Measurements from ENCODE around the gene EPGN.

GRCh38 chr4:74330295-74330750, 22.1 kb downstream of the EPGN start:
- no peak for TF ChIP-seq GATAD2A (CRISPR knock-in tag; IDR thresholded peaks at IDR 0.05)
- TF ChIP-seq TARDBP (CRISPR knock-in tag; IDR thresholded peaks at IDR 0.05): no peak
- no peak for TF ChIP-seq FOXJ3 (CRISPR knock-in tag; IDR thresholded peaks at IDR 0.05; ENCODE audit: borderline replicate concordance)
- TF ChIP-seq, protein P1, sequence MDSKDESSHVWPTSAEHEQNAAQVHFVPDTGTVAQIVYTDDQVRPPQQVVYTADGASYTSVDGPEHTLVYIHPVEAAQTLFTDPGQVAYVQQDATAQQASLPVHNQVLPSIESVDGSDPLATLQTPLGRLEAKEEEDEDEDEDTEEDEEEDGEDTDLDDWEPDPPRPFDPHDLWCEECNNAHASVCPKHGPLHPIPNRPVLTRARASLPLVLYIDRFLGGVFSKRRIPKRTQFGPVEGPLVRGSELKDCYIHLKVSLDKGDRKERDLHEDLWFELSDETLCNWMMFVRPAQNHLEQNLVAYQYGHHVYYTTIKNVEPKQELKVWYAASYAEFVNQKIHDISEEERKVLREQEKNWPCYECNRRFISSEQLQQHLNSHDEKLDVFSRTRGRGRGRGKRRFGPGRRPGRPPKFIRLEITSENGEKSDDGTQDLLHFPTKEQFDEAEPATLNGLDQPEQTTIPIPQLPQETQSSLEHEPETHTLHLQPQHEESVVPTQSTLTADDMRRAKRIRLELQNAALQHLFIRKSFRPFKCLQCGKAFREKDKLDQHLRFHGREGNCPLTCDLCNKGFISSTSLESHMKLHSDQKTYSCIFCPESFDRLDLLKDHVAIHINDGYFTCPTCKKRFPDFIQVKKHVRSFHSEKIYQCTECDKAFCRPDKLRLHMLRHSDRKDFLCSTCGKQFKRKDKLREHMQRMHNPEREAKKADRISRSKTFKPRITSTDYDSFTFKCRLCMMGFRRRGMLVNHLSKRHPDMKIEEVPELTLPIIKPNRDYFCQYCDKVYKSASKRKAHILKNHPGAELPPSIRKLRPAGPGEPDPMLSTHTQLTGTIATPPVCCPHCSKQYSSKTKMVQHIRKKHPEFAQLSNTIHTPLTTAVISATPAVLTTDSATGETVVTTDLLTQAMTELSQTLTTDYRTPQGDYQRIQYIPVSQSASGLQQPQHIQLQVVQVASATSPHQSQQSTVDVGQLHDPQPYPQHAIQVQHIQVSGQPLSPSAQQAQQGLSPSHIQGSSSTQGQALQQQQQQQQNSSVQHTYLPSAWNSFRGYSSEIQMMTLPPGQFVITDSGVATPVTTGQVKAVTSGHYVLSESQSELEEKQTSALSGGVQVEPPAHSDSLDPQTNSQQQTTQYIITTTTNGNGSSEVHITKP (CRISPR knock-in tag; IDR thresholded peaks at IDR 0.05; ENCODE audit: low read depth): no peak
